Liver (tissue), 9 donors: ENCODE measurements around the gene ZGPAT. TPM values are rescaled to one million over a fixed set of nuclear protein-coding genes. Genes with fewer than 3 reads are reported as not detected.

Source experiments
- DNase-seq: peaks from one replicate; pipeline ENCODE4 v3.0.0-alpha.2; 2017; ENCODE audit warnings: low spot score
- H3K27ac ChIP-seq, 2 donors: one replicate each; pipeline ENCODE4 v1.7.0; 2013; ENCODE audit warnings: inconsistent platforms in 2 of 2, low read length in 2 of 2, control low read depth in 1 of 2, low read depth in 1 of 2, mild to moderate bottlenecking in 1 of 2
- H3K27me3 ChIP-seq, 4 donors: one replicate each; pipeline versions ENCODE4 v1.6.1 to v1.7.0; 2013; ENCODE audit warnings: low read length in 3 of 4, inconsistent platforms in 1 of 4, mild to moderate bottlenecking in 1 of 4, moderate library complexity in 1 of 4; ENCODE audit not compliant: control insufficient read depth in 4 of 4, insufficient read depth in 4 of 4
- H3K36me3 ChIP-seq, 4 donors: one replicate each; pipeline versions ENCODE4 v1.6.1 to v1.7.0; 2013; ENCODE audit warnings: low read length in 3 of 4, mild to moderate bottlenecking in 3 of 4, low read depth in 1 of 4, moderate library complexity in 1 of 4; ENCODE audit not compliant: control insufficient read depth in 4 of 4, insufficient read depth in 3 of 4
- H3K4me1 ChIP-seq, 4 donors: one replicate each; pipeline versions ENCODE4 v1.6.1 to v1.7.0; 2013; ENCODE audit warnings: low read length in 3 of 4, mild to moderate bottlenecking in 3 of 4, moderate library complexity in 1 of 4; ENCODE audit not compliant: control insufficient read depth in 4 of 4, insufficient read depth in 4 of 4
- H3K4me3 ChIP-seq, 3 donors: one replicate each; pipeline versions ENCODE4 v1.6.1 to v1.7.0; 2013; ENCODE audit warnings: low read length in 3 of 3, control low read depth in 1 of 3, low read depth in 1 of 3, mild to moderate bottlenecking in 1 of 3
- H3K9ac ChIP-seq, 2 donors: one replicate each; pipeline ENCODE4 v1.7.0; 2013; ENCODE audit warnings: low read length in 2 of 2, mild to moderate bottlenecking in 2 of 2, moderate library complexity in 2 of 2, control low read depth in 1 of 2, low read depth in 1 of 2
- H3K9me3 ChIP-seq, 4 donors: one replicate each; pipeline versions ENCODE4 v1.6.1 to v1.7.0; 2013; ENCODE audit warnings: low read length in 3 of 4; ENCODE audit not compliant: control insufficient read depth in 4 of 4
- ATF3 ChIP-seq: IDR thresholded peaks from 2 replicates; pipeline ENCODE4 v1.6.1; 2016; ENCODE audit warnings: antibody characterized with exemption
- EGR1 ChIP-seq, 2 donors: IDR thresholded peaks; 2 replicates each; pipeline ENCODE4 v1.6.1; 2016 to 2018; ENCODE audit warnings: antibody characterized with exemption in 2 of 2, low read depth in 2 of 2
- FOXA2 ChIP-seq: IDR thresholded peaks from 2 replicates; pipeline ENCODE4 v1.6.1; 2016; ENCODE audit warnings: antibody characterized with exemption
- GABPA ChIP-seq, 2 donors: IDR thresholded peaks in 1 of 2; conservative IDR thresholded peaks in 1 of 2; 2 replicates each; pipeline ENCODE4 v1.6.1; 2016; ENCODE audit warnings: antibody characterized with exemption in 2 of 2, mild to moderate bottlenecking in 1 of 2, moderate library complexity in 1 of 2
- HNF4G ChIP-seq: IDR thresholded peaks from 2 replicates; pipeline ENCODE4 v1.6.1; 2016; ENCODE audit warnings: antibody characterized with exemption
- JUND ChIP-seq, 2 donors: IDR thresholded peaks; 2 replicates each; pipeline ENCODE4 v1.6.1; 2016; ENCODE audit warnings: antibody characterized with exemption in 2 of 2
- NR2F2 ChIP-seq: IDR thresholded peaks from 2 replicates; pipeline ENCODE4 v1.6.1; 2016; ENCODE audit warnings: antibody characterized with exemption
- RAD21 ChIP-seq, 2 donors: IDR thresholded peaks; 2 replicates each; pipeline ENCODE4 v1.6.1; 2016; ENCODE audit warnings: antibody characterized with exemption in 2 of 2, mild to moderate bottlenecking in 2 of 2
- RXRA ChIP-seq, 2 donors: IDR thresholded peaks; 2 replicates each; pipeline ENCODE4 v1.6.1; 2017 to 2018; ENCODE audit warnings: antibody characterized with exemption in 2 of 2, mild to moderate bottlenecking in 1 of 2
- SP1 ChIP-seq: IDR thresholded peaks from 2 replicates; pipeline ENCODE4 v1.6.1; 2018; ENCODE audit warnings: antibody characterized with exemption, mild to moderate bottlenecking
- TAF1 ChIP-seq: conservative IDR thresholded peaks from 2 replicates; pipeline ENCODE4 v1.6.1; 2016; ENCODE audit warnings: antibody characterized with exemption, mild to moderate bottlenecking
- YY1 ChIP-seq: IDR thresholded peaks from 2 replicates; pipeline ENCODE4 v1.6.1; 2016; ENCODE audit warnings: antibody characterized with exemption, mild to moderate bottlenecking
- WGBS: extraction: QIAGEN DNeasy Blood & Tissue Kit; methylation state at CpG from one replicate; pipeline ENCODE4 v1.1.7; 2013; 5-methylcytosine and 5-hydroxymethylcytosine counted together
- polyA plus RNA-seq, 2 donors: library from polyadenylated mRNA; stranded (reverse) in 1 of 2; unstranded in 1 of 2; fragments of 200-250 nt in 1 of 2; fragments of >200 nt in 1 of 2; fragmentation: Nextera tagmentation in 1 of 2; extraction: Ambion mirVana in 1 of 2; gene quantifications; one replicate each; pipeline versions ENCODE4 v1.2.1 to v1.2.3, GENCODE V29; 2013 to 2015
- total RNA-seq, 2 donors: library from RNA; depleted of rRNA; stranded (reverse); fragments of >200 nt; gene quantifications; one replicate each; pipeline ENCODE4 v1.2.3, GENCODE V29; 2014
- TF ChIP-seq, protein P1 (sequence below): IDR thresholded peaks from 2 replicates; pipeline ENCODE4 v1.6.1; 2016; ENCODE audit warnings: antibody characterized with exemption
- TF ChIP-seq, protein P2 (sequence below): IDR thresholded peaks from 2 replicates; pipeline ENCODE4 v1.6.1; 2016; ENCODE audit warnings: antibody characterized with exemption, mild to moderate bottlenecking
- TF ChIP-seq, protein P3 (sequence below): IDR thresholded peaks from 2 replicates; pipeline ENCODE4 v1.6.1; 2016; ENCODE audit warnings: antibody characterized with exemption
- donor health status: healthy.
- donor health status: healthy.
- donor health status: healthy.
- donor health status: healthy.
- donor health status: healthy.

ZGPAT gene
- total and polyA plus RNA-seq, 4 donors, result 10.3 to 90.5 (median 20.5) TPM

- Histone ChIP-seq H3K27ac (peak overlapping the region; percentile 5 to 93), H3K9me3 (no peaks in the 10 kb centered on the region), H3K27me3 (no peaks in the 10 kb centered on the region), H3K36me3 (peaks cover 0 to 3% (median 0%) of the 10 kb centered on the region in 4 donors), H3K4me1 (peaks cover 0 to 5% (median 2%) of the 10 kb centered on the region in 4 donors), H3K4me3 (no peak overlapping the region), H3K9ac (no peak overlapping the region)
- no peak for DNase-seq
- no peak for TF ChIP-seq SP1
- no peak for TF ChIP-seq RXRA (IDR thresholded peaks at IDR 0.05)
- TF ChIP-seq NR2F2, result no peak
- TF ChIP-seq, protein P1, sequence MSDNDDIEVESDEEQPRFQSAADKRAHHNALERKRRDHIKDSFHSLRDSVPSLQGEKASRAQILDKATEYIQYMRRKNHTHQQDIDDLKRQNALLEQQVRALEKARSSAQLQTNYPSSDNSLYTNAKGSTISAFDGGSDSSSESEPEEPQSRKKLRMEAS, result no peak
- TF ChIP-seq GABPA (IDR thresholded peaks at IDR 0.05 in 1 of 2, conservative IDR thresholded peaks at IDR 0.05 in 1 of 2), result no peak
- no peak for TF ChIP-seq FOXA2
- TF ChIP-seq TAF1, result no peak
- 90% methylated on average over 44 of the region's 44 CpGs for WGBS
Measured at GRCh38 chr20:63689046-63690002, 18.5 kb upstream of the ZGPAT start.

- Histone ChIP-seq H3K27me3 (no peaks in the 10 kb centered on the region), H3K4me3 (no peak overlapping the region), H3K36me3 (peaks cover 0 to 3% (median 0%) of the 10 kb centered on the region in 4 donors), H3K9ac (no peak overlapping the region), H3K9me3 (no peaks in the 10 kb centered on the region), H3K27ac (no peak overlapping the region), H3K4me1 (peaks cover 0 to 5% (median 2%) of the 10 kb centered on the region in 4 donors)
- TF ChIP-seq TAF1 (no peak), GABPA (IDR thresholded peaks at IDR 0.05 in 1 of 2, conservative IDR thresholded peaks at IDR 0.05 in 1 of 2) (no peak), RAD21 (IDR thresholded peaks at IDR 0.05) (no peak), NR2F2 (no peak), HNF4G (no peak), JUND (IDR thresholded peaks at IDR 0.05) (no peak), YY1 (no peak)
- DNase-seq, result no peak
- WGBS, result 89% methylated on average over 40 of the region's 40 CpGs
Measured at GRCh38 chr20:63690003-63690897, 17.6 kb upstream of the ZGPAT start.

DNA sequence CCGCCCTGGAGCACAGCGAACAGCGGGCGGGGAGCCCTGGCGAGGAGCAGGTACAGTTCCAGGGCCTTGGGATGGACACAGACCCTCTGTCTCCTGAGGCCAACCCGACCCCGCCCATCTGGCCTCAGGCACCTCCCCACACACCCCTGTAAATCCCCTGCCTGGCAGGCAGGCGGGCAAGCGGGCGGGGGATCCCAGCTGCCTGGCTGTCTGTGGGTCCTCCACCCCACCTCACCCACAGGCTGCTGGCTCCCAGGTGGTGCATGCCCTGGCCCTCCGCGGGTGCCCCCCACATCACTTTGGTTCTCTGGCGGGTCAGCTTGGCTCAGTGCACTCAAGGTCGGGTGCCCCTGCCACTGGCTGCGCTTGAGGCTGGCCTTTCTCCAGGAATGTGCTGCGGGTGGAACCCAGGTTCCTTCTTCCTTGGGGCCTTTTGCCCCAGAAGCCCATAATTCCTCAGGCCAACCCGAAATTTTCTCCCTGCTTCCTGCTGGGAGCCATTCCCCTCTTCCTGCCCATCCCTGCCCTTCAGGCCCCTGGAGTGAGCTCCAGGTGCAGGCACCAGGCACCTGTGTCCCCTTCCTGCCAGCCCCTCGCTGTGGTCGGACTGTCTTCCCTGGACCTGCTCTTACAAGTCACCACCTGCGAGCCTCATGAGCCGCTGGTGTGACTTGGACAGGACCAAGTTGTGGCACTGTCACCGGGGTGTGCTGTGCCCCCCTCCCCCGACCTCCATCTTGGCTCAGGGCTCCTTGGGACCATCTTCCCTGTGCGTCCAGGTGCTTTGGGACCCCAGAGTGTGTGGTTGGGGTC is 16.7 kb upstream of the ZGPAT start:
- no peak for DNase-seq
- Histone ChIP-seq H3K27ac (no peak overlapping the region), H3K36me3 (peaks cover 0 to 3% (median 0%) of the 10 kb centered on the region in 4 donors), H3K27me3 (no peaks in the 10 kb centered on the region), H3K4me3 (no peak overlapping the region), H3K9ac (no peak overlapping the region), H3K9me3 (no peaks in the 10 kb centered on the region), H3K4me1 (peaks cover 0 to 12% (median 1%) of the 10 kb centered on the region in 4 donors)
- no peak for TF ChIP-seq YY1
- TF ChIP-seq, protein P2, sequence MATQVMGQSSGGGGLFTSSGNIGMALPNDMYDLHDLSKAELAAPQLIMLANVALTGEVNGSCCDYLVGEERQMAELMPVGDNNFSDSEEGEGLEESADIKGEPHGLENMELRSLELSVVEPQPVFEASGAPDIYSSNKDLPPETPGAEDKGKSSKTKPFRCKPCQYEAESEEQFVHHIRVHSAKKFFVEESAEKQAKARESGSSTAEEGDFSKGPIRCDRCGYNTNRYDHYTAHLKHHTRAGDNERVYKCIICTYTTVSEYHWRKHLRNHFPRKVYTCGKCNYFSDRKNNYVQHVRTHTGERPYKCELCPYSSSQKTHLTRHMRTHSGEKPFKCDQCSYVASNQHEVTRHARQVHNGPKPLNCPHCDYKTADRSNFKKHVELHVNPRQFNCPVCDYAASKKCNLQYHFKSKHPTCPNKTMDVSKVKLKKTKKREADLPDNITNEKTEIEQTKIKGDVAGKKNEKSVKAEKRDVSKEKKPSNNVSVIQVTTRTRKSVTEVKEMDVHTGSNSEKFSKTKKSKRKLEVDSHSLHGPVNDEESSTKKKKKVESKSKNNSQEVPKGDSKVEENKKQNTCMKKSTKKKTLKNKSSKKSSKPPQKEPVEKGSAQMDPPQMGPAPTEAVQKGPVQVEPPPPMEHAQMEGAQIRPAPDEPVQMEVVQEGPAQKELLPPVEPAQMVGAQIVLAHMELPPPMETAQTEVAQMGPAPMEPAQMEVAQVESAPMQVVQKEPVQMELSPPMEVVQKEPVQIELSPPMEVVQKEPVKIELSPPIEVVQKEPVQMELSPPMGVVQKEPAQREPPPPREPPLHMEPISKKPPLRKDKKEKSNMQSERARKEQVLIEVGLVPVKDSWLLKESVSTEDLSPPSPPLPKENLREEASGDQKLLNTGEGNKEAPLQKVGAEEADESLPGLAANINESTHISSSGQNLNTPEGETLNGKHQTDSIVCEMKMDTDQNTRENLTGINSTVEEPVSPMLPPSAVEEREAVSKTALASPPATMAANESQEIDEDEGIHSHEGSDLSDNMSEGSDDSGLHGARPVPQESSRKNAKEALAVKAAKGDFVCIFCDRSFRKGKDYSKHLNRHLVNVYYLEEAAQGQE, result no peak
- no peak for TF ChIP-seq EGR1 (IDR thresholded peaks at IDR 0.05; ENCODE audit: low read depth in 2 of 2)
- no peak for TF ChIP-seq SP1
- TF ChIP-seq, protein P1, result no peak
- TF ChIP-seq RAD21 (IDR thresholded peaks at IDR 0.05), result no peak
- TF ChIP-seq TAF1, result no peak
- no peak for TF ChIP-seq ATF3
- TF ChIP-seq, protein P3, sequence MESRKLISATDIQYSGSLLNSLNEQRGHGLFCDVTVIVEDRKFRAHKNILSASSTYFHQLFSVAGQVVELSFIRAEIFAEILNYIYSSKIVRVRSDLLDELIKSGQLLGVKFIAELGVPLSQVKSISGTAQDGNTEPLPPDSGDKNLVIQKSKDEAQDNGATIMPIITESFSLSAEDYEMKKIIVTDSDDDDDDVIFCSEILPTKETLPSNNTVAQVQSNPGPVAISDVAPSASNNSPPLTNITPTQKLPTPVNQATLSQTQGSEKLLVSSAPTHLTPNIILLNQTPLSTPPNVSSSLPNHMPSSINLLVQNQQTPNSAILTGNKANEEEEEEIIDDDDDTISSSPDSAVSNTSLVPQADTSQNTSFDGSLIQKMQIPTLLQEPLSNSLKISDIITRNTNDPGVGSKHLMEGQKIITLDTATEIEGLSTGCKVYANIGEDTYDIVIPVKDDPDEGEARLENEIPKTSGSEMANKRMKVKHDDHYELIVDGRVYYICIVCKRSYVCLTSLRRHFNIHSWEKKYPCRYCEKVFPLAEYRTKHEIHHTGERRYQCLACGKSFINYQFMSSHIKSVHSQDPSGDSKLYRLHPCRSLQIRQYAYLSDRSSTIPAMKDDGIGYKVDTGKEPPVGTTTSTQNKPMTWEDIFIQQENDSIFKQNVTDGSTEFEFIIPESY, result no peak
- TF ChIP-seq JUND (IDR thresholded peaks at IDR 0.05), result no peak
- TF ChIP-seq RXRA (IDR thresholded peaks at IDR 0.05), result no peak
- TF ChIP-seq HNF4G, result no peak
- no peak for TF ChIP-seq GABPA (IDR thresholded peaks at IDR 0.05 in 1 of 2, conservative IDR thresholded peaks at IDR 0.05 in 1 of 2)
- WGBS, result 83% methylated on average over 24 of the region's 24 CpGs
